A549 (cell line): ENCODE data around the gene PLPPR3.

ENCODE experiments used
- CEBPB ChIP-seq, 2 experiments: fragments of >200 bp in 1 of 2; sonication (Bioruptor Twin) in 1 of 2; formaldehyde crosslinking in 1 of 2; IDR thresholded peaks; 2 replicates each; pipeline ENCODE4 v1.6.1; 2012 to 2016
- CHD4 ChIP-seq: fragments of 200-600 bp; sonication (generic); IDR thresholded peaks from 2 replicates; pipeline ENCODE4 v1.6.1; 2016; ENCODE audit warnings: antibody characterized with exemption, mild to moderate bottlenecking, borderline replicate concordance
- CTCF ChIP-seq: fragments of >200 bp; sonication (Bioruptor Twin); formaldehyde crosslinking; IDR thresholded peaks from 3 replicates; pipeline ENCODE4 v1.5.1; 2016
- EP300 ChIP-seq, 2 experiments: fragments of >200 bp; sonication (Bioruptor Twin); formaldehyde crosslinking; IDR thresholded peaks; 2 replicates in 1 of 2; 3 replicates in 1 of 2; pipeline ENCODE4 v1.6.1; 2016 to 2017
- HDAC2 ChIP-seq: fragments of 200-600 bp; sonication (generic); IDR thresholded peaks from 2 replicates; pipeline ENCODE4 v1.6.1; 2016
- JUN ChIP-seq, 2 experiments: fragments of >200 bp; sonication (Bioruptor Twin); formaldehyde crosslinking; IDR thresholded peaks; 2 replicates in 1 of 2; 3 replicates in 1 of 2; pipeline ENCODE4 v1.6.1; 2016 to 2017
- JUNB ChIP-seq: fragments of >200 bp; sonication (Bioruptor Twin); formaldehyde crosslinking; IDR thresholded peaks from 2 replicates; pipeline ENCODE4 v1.6.1; 2016
- KDM5A ChIP-seq: fragments of 200-600 bp; sonication (generic); IDR thresholded peaks from 2 replicates; pipeline ENCODE4 v1.6.1; 2016; ENCODE audit warnings: antibody characterized with exemption, mild to moderate bottlenecking
- POLR2A ChIP-seq: IDR thresholded peaks from 2 replicates; pipeline ENCODE4 v1.6.1; 2012; ENCODE audit warnings: mild to moderate bottlenecking, low read length
- POLR2AphosphoS2 ChIP-seq: conservative IDR thresholded peaks from 2 replicates; pipeline ENCODE4 v1.6.1; 2012; ENCODE audit warnings: low read length, improper control_type of control experiment, inconsistent platforms
- REST ChIP-seq: fragments of 200-600 bp; sonication (generic); IDR thresholded peaks from 2 replicates; pipeline ENCODE4 v1.6.1; 2016; ENCODE audit warnings: antibody characterized with exemption, mild to moderate bottlenecking, moderate library complexity
- SMC3 ChIP-seq: fragments of >200 bp; sonication (Bioruptor Twin); formaldehyde crosslinking; IDR thresholded peaks from 3 replicates; pipeline ENCODE4 v1.6.1; 2018; ENCODE audit warnings: inconsistent platforms
- ZFP36 ChIP-seq: fragments of 450-650 bp; IDR thresholded peaks from 2 replicates; pipeline ENCODE4 v1.6.1; 2014; ENCODE audit warnings: borderline replicate concordance; ENCODE audit not compliant: partially characterized antibody
- ZSCAN20 ChIP-seq: fragments of 250-450 bp; sonication (Bioruptor Pico); IDR thresholded peaks from 2 replicates; pipeline ENCODE4 v1.8.0; 2022; ENCODE audit warnings: mild to moderate bottlenecking, moderate library complexity

- TF ChIP-seq EP300 (IDR thresholded peaks at IDR 0.05) (no peak), JUN (IDR thresholded peaks at IDR 0.05) (no peak), CTCF (no peak), POLR2A (no peak), POLR2AphosphoS2 (no peak), CEBPB (IDR thresholded peaks at IDR 0.05) (no peak), JUNB (no peak), SMC3 (no peak), KDM5A (no peak), ZSCAN20 (CRISPR knock-in tag) (no peak), CHD4 (no peak), ZFP36 (no peak), REST (no peak), HDAC2 (no peak)
These were observed 13.9 kb downstream of the PLPPR3 start for GRCh38 chr19:807627-808422.
